ENCODE data around the gene MBOAT1. TPM values are rescaled to one million over a fixed set of nuclear protein-coding genes. Genes with fewer than 3 reads are reported as not detected.
A peak's percentile ranks its signal among the peaks of the same experiment; 100 is the strongest.

The MBOAT1 gene
- total RNA-seq, 1 donor from 2014 or later = 6.4 TPM

DNA sequence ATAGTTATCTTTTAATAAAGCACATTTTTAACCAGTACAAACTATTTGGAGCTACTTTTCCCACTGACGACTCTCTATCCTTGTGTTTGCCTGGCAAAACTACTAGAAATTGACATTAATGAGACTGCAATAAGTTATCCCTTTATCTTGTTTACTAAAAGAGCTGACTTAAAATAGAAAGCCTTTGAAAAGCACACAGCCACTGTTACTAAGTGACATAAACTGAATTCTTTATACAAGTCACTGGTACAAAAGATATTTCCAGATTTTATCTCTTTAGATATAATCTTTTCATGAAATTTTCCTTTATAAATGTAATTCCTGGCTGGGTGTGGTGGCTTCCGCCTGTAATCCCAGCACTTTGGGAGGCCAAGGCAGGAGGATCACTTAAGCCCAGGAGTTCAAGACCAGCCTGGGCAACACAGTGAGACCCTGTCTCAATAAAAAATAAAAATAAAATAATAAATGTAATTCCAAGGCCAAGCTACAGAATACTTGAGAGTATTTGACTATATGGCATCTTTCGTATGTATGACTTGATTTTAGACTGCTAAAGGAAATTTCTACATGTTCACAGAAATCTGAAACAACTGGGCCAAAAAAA is 9.5 kb downstream of the MBOAT1 start:
- H3K4me1 ChIP-seq (ENCODE audit: insufficient read depth, low read length) = no peaks in the 10 kb centered on the region
- no peaks in the 10 kb centered on the region for H3K79me2 ChIP-seq (ENCODE audit: insufficient read depth, low read length)
- peaks cover 5% of the 10 kb centered on the region for H3K9me3 Mint-ChIP-seq (ENCODE audit: unreplicated experiment)
- no peak for DNase-seq (ENCODE audit: low read depth)
- H3K4me1 Mint-ChIP-seq (ENCODE audit: low read depth, unreplicated experiment) = peaks cover 12% of the 10 kb centered on the region
- H3K36me3 Mint-ChIP-seq (ENCODE audit: low read depth, unreplicated experiment) = no peaks in the 10 kb centered on the region
- H3K4me3 ChIP-seq (ENCODE audit: insufficient read depth, low read depth, low read length) = no peak overlapping the region
- H4K20me1 ChIP-seq (ENCODE audit: insufficient read depth, low read length) = no peaks in the 10 kb centered on the region
- H3K9ac ChIP-seq (ENCODE audit: low read length) = no peak overlapping the region
- no peaks in the 10 kb centered on the region for H3K27me3 ChIP-seq (ENCODE audit: insufficient read depth, low read length)
- H3K27me3 Mint-ChIP-seq (ENCODE audit: low read depth, unreplicated experiment) = no peaks in the 10 kb centered on the region
- H3K27ac Mint-ChIP-seq (ENCODE audit: unreplicated experiment) = peak overlapping the region; percentile 38
- TF ChIP-seq CTCF (IDR thresholded peaks at IDR 0.05; ENCODE audit: insufficient read depth, low read depth, low read length) (no peak), EZH2 (IDR thresholded peaks at IDR 0.05; ENCODE audit: insufficient read depth, low read length) (no peak)
- H3K9me3 ChIP-seq (ENCODE audit: insufficient read depth, low read depth, low read length) = no peaks in the 10 kb centered on the region
- H2AFZ ChIP-seq (ENCODE audit: low read depth, low read length) = no peak overlapping the region
- no peak for FAIRE-seq
- H3K4me2 ChIP-seq (ENCODE audit: low read length) = no peak overlapping the region
- H3K36me3 ChIP-seq (ENCODE audit: insufficient read depth, low read length) = no peaks in the 10 kb centered on the region
- H3K4me3 Mint-ChIP-seq (ENCODE audit: unreplicated experiment) = no peak overlapping the region
- H3K27ac ChIP-seq (ENCODE audit: low read depth, low read length) = no peak overlapping the region

- Histone ChIP-seq H3K27ac (ENCODE audit: low read depth, low read length) (no peak overlapping the region), H3K4me1 (ENCODE audit: insufficient read depth, low read length) (no peaks in the 10 kb centered on the region), H4K20me1 (ENCODE audit: insufficient read depth, low read length) (no peaks in the 10 kb centered on the region), H3K79me2 (ENCODE audit: insufficient read depth, low read length) (no peaks in the 10 kb centered on the region), H3K9me3 (ENCODE audit: insufficient read depth, low read depth, low read length) (no peaks in the 10 kb centered on the region), H3K36me3 (ENCODE audit: insufficient read depth, low read length) (no peaks in the 10 kb centered on the region), H3K4me3 (ENCODE audit: insufficient read depth, low read depth, low read length) (no peak overlapping the region), H3K9ac (ENCODE audit: low read length) (no peak overlapping the region), H3K4me2 (ENCODE audit: low read length) (no peak overlapping the region), H2AFZ (ENCODE audit: low read depth, low read length) (no peak overlapping the region), H3K27me3 (ENCODE audit: insufficient read depth, low read length) (no peaks in the 10 kb centered on the region)
- Mint-ChIP-seq H3K27ac (ENCODE audit: unreplicated experiment) (no peak overlapping the region), H3K9me3 (ENCODE audit: unreplicated experiment) (peaks cover 5% of the 10 kb centered on the region), H3K27me3 (ENCODE audit: low read depth, unreplicated experiment) (no peaks in the 10 kb centered on the region), H3K4me1 (ENCODE audit: low read depth, unreplicated experiment) (peaks cover 16% of the 10 kb centered on the region), H3K4me3 (ENCODE audit: unreplicated experiment) (no peak overlapping the region), H3K36me3 (ENCODE audit: low read depth, unreplicated experiment) (no peaks in the 10 kb centered on the region)
- TF ChIP-seq CTCF (IDR thresholded peaks at IDR 0.05; ENCODE audit: insufficient read depth, low read depth, low read length) (no peak), EZH2 (IDR thresholded peaks at IDR 0.05; ENCODE audit: insufficient read depth, low read length) (no peak)
- FAIRE-seq (no peak), DNase-seq (ENCODE audit: low read depth) (no peak)
Measured at GRCh38 chr6:20202324-20202658, 10.0 kb downstream of the MBOAT1 start.

DNA sequence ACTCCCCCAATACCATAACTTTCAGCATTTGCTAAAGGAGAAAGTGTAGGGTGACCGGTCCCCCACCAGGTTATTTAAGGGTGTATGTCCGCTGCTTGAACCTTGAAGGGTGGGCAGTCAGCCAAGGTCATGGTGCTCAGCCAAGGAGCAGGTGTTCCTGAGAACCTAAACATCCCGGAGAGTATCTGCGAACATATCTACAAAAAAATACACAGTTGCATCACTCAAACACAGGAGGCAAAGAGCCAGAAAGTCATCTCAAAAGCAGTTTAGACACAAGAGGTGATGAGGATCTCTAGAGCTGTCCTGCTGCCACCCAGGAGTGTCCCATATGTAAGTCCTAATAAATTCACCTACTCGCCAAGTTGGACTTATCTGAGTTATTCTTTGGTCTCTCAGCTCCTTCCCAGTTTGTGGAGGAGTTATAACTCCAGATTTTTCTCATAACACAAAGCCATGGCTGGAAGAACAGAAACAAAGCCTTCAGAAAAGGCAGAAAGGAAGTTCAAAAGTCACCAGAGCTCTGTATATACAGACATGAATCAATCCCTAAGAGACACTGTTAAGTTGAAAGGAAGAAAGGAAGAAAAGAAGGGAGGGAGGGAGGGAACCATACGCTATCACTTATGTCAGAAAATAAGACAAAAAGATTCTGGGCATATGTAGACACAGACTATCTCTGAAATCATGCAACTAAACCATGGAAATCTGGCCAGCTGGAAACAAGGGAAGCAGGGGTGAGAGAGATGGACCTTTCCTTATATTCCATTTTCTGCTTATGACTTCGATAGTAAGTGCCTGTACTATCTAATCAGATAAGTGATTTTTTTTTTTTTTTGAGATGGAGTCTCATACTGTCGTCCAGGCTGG is 11.3 kb downstream of the MBOAT1 start:
- Histone ChIP-seq H3K4me1 (ENCODE audit: insufficient read depth, low read length) (no peaks in the 10 kb centered on the region), H3K9ac (ENCODE audit: low read length) (no peak overlapping the region), H2AFZ (ENCODE audit: low read depth, low read length) (no peak overlapping the region), H3K27me3 (ENCODE audit: insufficient read depth, low read length) (no peaks in the 10 kb centered on the region), H3K9me3 (ENCODE audit: insufficient read depth, low read depth, low read length) (no peaks in the 10 kb centered on the region), H3K27ac (ENCODE audit: low read depth, low read length) (no peak overlapping the region), H3K4me2 (ENCODE audit: low read length) (no peak overlapping the region), H3K4me3 (ENCODE audit: insufficient read depth, low read depth, low read length) (no peak overlapping the region), H4K20me1 (ENCODE audit: insufficient read depth, low read length) (no peaks in the 10 kb centered on the region), H3K36me3 (ENCODE audit: insufficient read depth, low read length) (no peaks in the 10 kb centered on the region), H3K79me2 (ENCODE audit: insufficient read depth, low read length) (no peaks in the 10 kb centered on the region)
- Mint-ChIP-seq H3K27ac (ENCODE audit: unreplicated experiment) (no peak overlapping the region), H3K27me3 (ENCODE audit: low read depth, unreplicated experiment) (no peaks in the 10 kb centered on the region), H3K4me3 (ENCODE audit: unreplicated experiment) (no peak overlapping the region), H3K36me3 (ENCODE audit: low read depth, unreplicated experiment) (no peaks in the 10 kb centered on the region), H3K9me3 (ENCODE audit: unreplicated experiment) (peaks cover 5% of the 10 kb centered on the region), H3K4me1 (ENCODE audit: low read depth, unreplicated experiment) (peaks cover 14% of the 10 kb centered on the region)
- FAIRE-seq (no peak), DNase-seq (ENCODE audit: low read depth) (no peak)
- no peak for TF ChIP-seq EZH2 (IDR thresholded peaks at IDR 0.05; ENCODE audit: insufficient read depth, low read length)
- TF ChIP-seq CTCF (IDR thresholded peaks at IDR 0.05; ENCODE audit: insufficient read depth, low read depth, low read length) = no peak

Measured in astrocyte (in vitro differentiated cells and primary cell).